Measurements from ENCODE around the gene TOLLIP.

TOLLIP gene

DNA sequence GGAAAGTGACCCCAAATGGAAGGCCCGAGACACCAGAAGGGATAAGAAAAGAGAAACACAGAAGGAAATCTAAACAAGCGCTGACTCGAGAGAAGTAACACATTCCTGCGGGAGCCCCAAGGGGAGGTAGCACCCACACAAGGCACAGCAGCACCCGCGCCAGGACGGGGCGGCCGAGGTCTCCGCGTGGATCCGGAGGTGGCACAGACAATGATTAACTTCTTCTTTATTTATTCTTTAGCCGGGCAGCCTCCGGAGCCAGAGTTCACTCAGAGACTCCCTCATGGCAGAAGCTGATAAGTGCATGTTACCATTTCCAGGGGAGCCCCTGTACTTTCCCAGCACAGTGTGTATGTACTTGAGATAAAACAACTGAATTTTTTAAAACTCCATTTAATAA is 5.1 kb downstream of the TOLLIP start:
- DNase-seq (ENCODE audit: extremely low spot score): no peak
- ChIA-PET POLR2A (no interaction called here), CTCF (interaction anchor here (0.6 kb wide), 1 partner anchor 80 kb away, joined by 4 read pairs; no protein-coding TSS in a partner anchor)
- no peak for TF ChIP-seq ELF4 (IDR thresholded peaks at IDR 0.05)
- no peak for TF ChIP-seq ZNF384 (IDR thresholded peaks at IDR 0.05)
- no peak for TF ChIP-seq SP1 (IDR thresholded peaks at IDR 0.05)
- no peak for TF ChIP-seq FOXA1 (IDR thresholded peaks at IDR 0.05)
- no peak for TF ChIP-seq LEF1 (IDR thresholded peaks at IDR 0.05; ENCODE audit: borderline replicate concordance)
- no peak for TF ChIP-seq FOXK2 (IDR thresholded peaks at IDR 0.05)
- TF ChIP-seq FOXM1 (IDR thresholded peaks at IDR 0.05; ENCODE audit: borderline replicate concordance): no peak
- TF ChIP-seq, protein P1, sequence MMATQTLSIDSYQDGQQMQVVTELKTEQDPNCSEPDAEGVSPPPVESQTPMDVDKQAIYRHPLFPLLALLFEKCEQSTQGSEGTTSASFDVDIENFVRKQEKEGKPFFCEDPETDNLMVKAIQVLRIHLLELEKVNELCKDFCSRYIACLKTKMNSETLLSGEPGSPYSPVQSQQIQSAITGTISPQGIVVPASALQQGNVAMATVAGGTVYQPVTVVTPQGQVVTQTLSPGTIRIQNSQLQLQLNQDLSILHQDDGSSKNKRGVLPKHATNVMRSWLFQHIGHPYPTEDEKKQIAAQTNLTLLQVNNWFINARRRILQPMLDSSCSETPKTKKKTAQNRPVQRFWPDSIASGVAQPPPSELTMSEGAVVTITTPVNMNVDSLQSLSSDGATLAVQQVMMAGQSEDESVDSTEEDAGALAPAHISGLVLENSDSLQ (IDR thresholded peaks at IDR 0.05): no peak
- TF ChIP-seq ARNT (IDR thresholded peaks at IDR 0.05): no peak
- TF ChIP-seq HDGF (IDR thresholded peaks at IDR 0.05; ENCODE audit: borderline replicate concordance): no peak
- TF ChIP-seq L3MBTL2 (conservative IDR thresholded peaks at IDR 0.05): no peak

DNA sequence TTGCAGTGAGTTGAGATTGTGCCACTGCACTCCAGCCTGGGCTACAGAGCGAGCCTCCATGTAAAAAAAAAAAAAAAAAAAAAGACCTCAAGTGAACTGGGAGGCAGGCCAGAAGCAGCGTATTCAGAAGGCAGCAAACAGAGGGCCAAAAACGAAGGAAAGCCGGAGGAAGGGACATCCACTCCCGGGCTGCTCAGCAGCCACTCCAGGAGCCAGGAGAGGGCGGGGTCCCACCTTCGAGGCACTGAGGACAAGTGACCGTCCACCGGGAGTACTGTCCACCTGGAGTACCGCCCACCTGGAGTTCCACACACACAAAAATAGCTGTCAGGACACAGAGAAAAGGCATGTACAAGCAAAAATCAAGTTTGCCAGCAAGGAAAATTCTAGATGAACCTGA is 5.5 kb downstream of the TOLLIP start:
- no peak for TF ChIP-seq HDGF (IDR thresholded peaks at IDR 0.05; ENCODE audit: borderline replicate concordance)
- no peak for TF ChIP-seq CTBP1 (IDR thresholded peaks at IDR 0.05; ENCODE audit: borderline replicate concordance)
- TF ChIP-seq FOXK2 (IDR thresholded peaks at IDR 0.05): no peak
- TF ChIP-seq ZNF384 (IDR thresholded peaks at IDR 0.05): no peak
- TF ChIP-seq ARNT (IDR thresholded peaks at IDR 0.05): no peak
- TF ChIP-seq, protein P1 (IDR thresholded peaks at IDR 0.05): no peak
- TF ChIP-seq LEF1 (IDR thresholded peaks at IDR 0.05; ENCODE audit: borderline replicate concordance): no peak
- no peak for TF ChIP-seq SUZ12 (IDR thresholded peaks at IDR 0.05)
- no peak for TF ChIP-seq SP1 (IDR thresholded peaks at IDR 0.05)
- no peak for TF ChIP-seq L3MBTL2 (conservative IDR thresholded peaks at IDR 0.05)
- TF ChIP-seq NFRKB (IDR thresholded peaks at IDR 0.05): no peak
- no peak for TF ChIP-seq BHLHE40 (IDR thresholded peaks at IDR 0.05; ENCODE audit: borderline replicate concordance)
- no peak for TF ChIP-seq TARDBP (IDR thresholded peaks at IDR 0.05)
- no peak for TF ChIP-seq FOXA1 (IDR thresholded peaks at IDR 0.05)
- POLR2A ChIA-PET: no interaction called here
- CTCF ChIA-PET: interaction anchor here (0.6 kb wide), 1 partner anchor 80 kb away, joined by 4 read pairs; no protein-coding TSS in a partner anchor
- DNase-seq (ENCODE audit: extremely low spot score): no peak

DNA sequence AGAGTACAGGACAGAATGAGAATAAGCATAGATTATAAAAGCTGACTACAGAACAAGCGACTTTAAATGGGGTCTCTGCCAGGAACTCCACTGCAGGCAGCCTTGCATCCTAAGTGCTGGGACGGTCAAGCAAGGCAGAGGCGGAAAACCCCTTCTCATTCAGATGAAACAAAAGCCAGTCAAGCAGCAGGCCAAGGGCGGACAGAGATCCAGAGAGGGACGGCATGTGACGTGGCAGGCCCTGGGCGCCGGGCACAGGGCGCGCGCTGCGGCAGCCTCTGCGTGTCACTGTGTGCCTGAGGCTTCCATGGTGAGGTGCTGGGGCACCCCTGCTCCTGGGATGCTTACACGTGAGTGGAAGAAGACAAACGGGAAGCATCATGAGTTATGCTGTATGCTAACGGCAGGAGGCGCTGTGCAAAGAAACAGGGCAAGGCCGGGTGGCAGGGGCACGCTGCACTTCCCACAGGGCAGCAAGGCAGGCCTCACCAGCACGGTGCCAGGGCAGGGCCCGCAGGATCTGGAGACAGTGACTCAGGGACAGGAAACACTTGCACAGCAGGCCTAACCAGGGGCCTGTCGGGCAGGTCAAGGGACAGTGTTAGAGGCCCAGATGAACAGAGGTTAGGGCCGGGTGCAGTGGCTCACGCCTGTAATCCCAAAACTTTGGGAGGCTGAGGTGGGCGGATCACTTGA is 6.2 kb downstream of the TOLLIP start:
- CTCF ChIA-PET: no interaction called here

DNA sequence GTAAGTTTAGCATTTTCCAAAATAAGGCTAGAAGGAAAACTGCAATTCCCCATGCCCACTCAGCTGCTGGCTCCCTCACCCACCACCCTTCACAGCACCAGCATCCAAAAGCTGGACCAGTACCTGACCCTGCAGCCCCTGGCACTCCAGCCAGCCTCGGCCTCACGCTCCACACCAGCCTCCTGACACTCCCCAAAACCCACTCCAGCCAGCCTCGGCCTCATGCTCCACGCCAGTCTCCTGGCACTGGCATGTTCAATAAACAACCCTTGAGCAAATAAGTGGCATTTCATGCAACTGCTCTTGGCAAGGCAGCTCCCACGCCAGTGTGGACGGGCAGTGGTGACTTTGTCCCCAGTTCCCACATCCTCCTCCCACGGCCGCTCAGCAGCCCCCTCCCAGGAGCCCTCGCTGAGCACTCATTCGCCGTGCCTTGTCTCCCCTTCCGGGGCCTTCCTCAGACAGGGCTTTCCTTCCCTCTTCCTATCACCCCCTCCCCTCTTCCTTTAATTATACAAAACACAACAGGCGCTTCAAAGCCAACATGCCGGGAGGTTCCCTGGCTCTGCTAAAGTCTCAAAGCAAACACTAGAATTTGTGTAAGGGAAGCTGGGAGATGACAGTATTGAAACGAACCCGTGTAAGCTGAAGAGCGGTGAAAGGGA is 6.8 kb downstream of the TOLLIP start:
- TF ChIP-seq ZNF384 (IDR thresholded peaks at IDR 0.05) (no peak), NFRKB (IDR thresholded peaks at IDR 0.05) (no peak), BHLHE40 (IDR thresholded peaks at IDR 0.05; ENCODE audit: borderline replicate concordance) (no peak), SP1 (IDR thresholded peaks at IDR 0.05) (no peak), TARDBP (IDR thresholded peaks at IDR 0.05) (no peak), ARNT (IDR thresholded peaks at IDR 0.05) (no peak), ELF4 (IDR thresholded peaks at IDR 0.05) (no peak), FOXA1 (IDR thresholded peaks at IDR 0.05) (no peak), HDGF (IDR thresholded peaks at IDR 0.05; ENCODE audit: borderline replicate concordance) (no peak), CTBP1 (IDR thresholded peaks at IDR 0.05; ENCODE audit: borderline replicate concordance) (no peak)
- TF ChIP-seq, protein P1 (IDR thresholded peaks at IDR 0.05): no peak
- no peak for DNase-seq (ENCODE audit: extremely low spot score)
- ChIA-PET POLR2A (interaction anchor here (1.5 kb wide), 1 partner anchor 80 kb away, joined by 3 read pairs; no protein-coding TSS in a partner anchor), CTCF (no interaction called here)

More for the DNA sequence above, 6.2 kb downstream of the TOLLIP start:
- DNase-seq (ENCODE audit: extremely low spot score): no peak
- POLR2A ChIA-PET: no interaction called here
- TF ChIP-seq FOXK2 (IDR thresholded peaks at IDR 0.05): no peak
- no peak for TF ChIP-seq ELF4 (IDR thresholded peaks at IDR 0.05)
- no peak for TF ChIP-seq BHLHE40 (IDR thresholded peaks at IDR 0.05; ENCODE audit: borderline replicate concordance)
- TF ChIP-seq, protein P1 (IDR thresholded peaks at IDR 0.05): no peak
- no peak for TF ChIP-seq FOXM1 (IDR thresholded peaks at IDR 0.05; ENCODE audit: borderline replicate concordance)
- TF ChIP-seq TARDBP (IDR thresholded peaks at IDR 0.05): no peak
- no peak for TF ChIP-seq FOXA1 (IDR thresholded peaks at IDR 0.05)
- TF ChIP-seq SP1 (IDR thresholded peaks at IDR 0.05): no peak
- no peak for TF ChIP-seq ZNF384 (IDR thresholded peaks at IDR 0.05)
- TF ChIP-seq HDGF (IDR thresholded peaks at IDR 0.05; ENCODE audit: borderline replicate concordance): no peak
- no peak for TF ChIP-seq NFRKB (IDR thresholded peaks at IDR 0.05)

DNA sequence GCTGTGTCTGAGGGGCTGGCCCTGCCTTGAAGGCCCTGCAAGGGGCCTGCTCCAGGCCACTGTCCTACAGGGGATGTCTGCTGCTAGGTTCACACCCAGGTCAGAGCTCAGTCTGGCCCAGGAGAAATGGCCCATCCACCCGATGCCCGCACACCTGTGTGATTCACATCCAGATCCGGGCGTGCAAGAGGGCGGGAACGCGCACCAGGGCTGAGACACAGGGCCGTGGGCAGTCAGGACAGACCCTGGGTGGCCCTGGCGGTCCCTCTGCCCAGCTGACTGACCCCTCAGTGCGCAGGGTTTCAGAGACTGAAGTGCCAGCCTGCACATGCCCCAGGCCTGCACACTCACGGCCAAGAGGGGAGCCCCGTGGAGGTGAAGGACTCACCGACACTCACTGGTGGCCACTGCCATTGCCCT is 7.4 kb downstream of the TOLLIP start:
- DNase-seq (ENCODE audit: extremely low spot score): no peak
- TF ChIP-seq SUZ12 (IDR thresholded peaks at IDR 0.05) (no peak), L3MBTL2 (conservative IDR thresholded peaks at IDR 0.05) (no peak), LEF1 (IDR thresholded peaks at IDR 0.05; ENCODE audit: borderline replicate concordance) (no peak), SP1 (IDR thresholded peaks at IDR 0.05) (no peak), ELF4 (IDR thresholded peaks at IDR 0.05) (no peak), ARNT (IDR thresholded peaks at IDR 0.05) (no peak), TARDBP (IDR thresholded peaks at IDR 0.05) (no peak), ZNF384 (IDR thresholded peaks at IDR 0.05) (no peak), HDGF (IDR thresholded peaks at IDR 0.05; ENCODE audit: borderline replicate concordance) (no peak), FOXK2 (IDR thresholded peaks at IDR 0.05) (no peak), NFRKB (IDR thresholded peaks at IDR 0.05) (no peak), FOXA1 (IDR thresholded peaks at IDR 0.05) (no peak)
- TF ChIP-seq, protein P1 (IDR thresholded peaks at IDR 0.05): no peak
- ChIA-PET CTCF (no interaction called here), POLR2A (interaction anchor here (1.5 kb wide), 1 partner anchor 81 kb away, joined by 3 read pairs; no protein-coding TSS in a partner anchor)
